Caki2 (cell line): ENCODE data around the gene PARD3. TPM values are rescaled to one million over a fixed set of nuclear protein-coding genes. Genes with fewer than 3 reads are reported as not detected.

Experiments used
- DNase-seq: peaks from one replicate; pipeline ENCODE4 v3.0.0-alpha.2; 2015; ENCODE audit warnings: low read depth
- in situ Hi-C: cut with HindIII; loops from 2 replicates; pipeline ENCODE4 v1.10.0; 2016; ENCODE audit warnings: low sequenced_read_pairs, low pct_unique_long_range_greater_than_20kb, mixed read lengths
- total RNA-seq: library from RNA; depleted of rRNA; stranded (reverse); fragments of >200 nt; shearing (Covaris generic); gene quantifications from 2 replicates; pipeline ENCODE4 v1.2.3, GENCODE V29; 2014; ENCODE audit warnings: low replicate concordance

Gene PARD3
- total RNA-seq, 1 experiment from 2014 or later = 237 TPM

GRCh38 chr10:34121781-34122622 lies 693.1 kb downstream of the PARD3 start:
- in situ Hi-C loops = no loop called here
- DNase-seq = no peak

DNA sequence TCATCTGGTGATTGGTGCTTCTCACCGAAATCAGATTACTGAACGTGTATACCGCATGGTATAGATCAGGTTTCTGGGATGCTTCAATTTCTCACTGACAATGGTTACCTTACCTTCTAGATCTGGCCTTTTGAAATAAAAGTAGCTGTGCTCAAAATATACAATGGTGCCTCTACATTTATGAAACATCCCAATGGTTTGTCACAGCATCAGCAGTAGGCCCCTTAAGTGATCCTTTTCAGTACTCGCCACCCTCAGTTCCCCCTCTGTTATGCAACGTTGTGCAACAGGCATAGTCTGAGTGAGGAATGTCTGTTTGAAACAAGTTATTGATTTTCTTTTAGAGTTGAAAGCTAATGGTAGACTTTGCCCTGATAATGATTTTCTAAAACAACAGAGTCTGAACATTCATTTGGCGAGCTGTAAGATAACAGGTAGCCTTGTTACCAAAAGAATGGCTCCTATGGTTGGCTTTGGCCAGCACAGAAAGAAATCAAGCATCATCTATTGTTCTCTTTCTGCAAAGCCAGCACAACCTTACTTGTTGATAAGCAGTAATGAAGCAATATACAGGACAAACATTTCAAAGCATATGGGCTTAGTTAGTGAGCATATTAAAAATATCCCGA lies 693.9 kb downstream of the PARD3 start:
- in situ Hi-C loops = no loop called here
- no peak for DNase-seq

- no peak for DNase-seq
- in situ Hi-C loops = no loop called here
Measured at GRCh38 chr10:34119456-34119855, 695.6 kb downstream of the PARD3 start.

GRCh38 chr10:34116681-34117271 lies 698.3 kb downstream of the PARD3 start:
- DNase-seq = no peak
- in situ Hi-C loops = no loop called here

DNA sequence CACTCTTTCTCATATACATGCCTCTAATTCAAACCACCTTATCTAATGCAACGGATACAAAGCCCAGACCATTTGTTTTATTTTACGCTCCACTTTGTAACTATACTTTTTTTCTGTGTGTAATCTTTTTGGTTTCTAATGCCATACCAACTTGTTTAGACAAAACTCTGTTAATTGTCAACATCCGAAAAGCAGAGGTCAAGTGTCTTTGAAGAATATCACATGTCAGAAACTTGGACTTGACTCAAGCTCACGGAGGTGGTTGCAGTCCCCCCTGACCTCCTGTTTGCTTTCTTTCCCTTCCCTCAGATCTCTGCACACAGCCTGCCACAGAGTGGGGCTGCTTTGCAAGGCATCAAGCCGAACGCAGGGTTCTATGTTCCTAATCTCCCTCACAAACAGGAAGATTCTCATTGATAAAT lies 698.9 kb downstream of the PARD3 start:
- in situ Hi-C loops = no loop called here
- no peak for DNase-seq

DNA sequence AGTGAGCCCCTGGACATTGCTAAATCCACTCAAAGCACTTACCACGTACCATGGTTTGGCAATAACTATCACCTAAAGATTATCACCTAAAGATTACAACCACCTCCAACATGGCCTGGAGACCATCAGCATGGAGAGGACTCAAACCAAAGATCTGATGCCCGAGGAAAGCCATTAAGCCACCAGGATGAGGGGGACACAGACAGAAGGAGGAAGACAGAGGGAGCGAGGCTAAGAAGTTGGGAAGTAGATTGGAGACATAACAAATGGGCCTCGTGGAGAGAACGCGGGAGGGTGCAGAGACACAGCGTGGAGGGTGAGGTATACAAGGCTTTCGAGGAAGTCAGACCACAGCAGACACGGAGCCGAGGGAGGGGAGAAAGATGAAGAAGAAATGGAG lies 700.2 kb downstream of the PARD3 start:
- in situ Hi-C loops = no loop called here
- DNase-seq = no peak

- no peak for DNase-seq
- in situ Hi-C loops = no loop called here
Measured at GRCh38 chr10:34113504-34114225, 701.4 kb downstream of the PARD3 start.

DNA sequence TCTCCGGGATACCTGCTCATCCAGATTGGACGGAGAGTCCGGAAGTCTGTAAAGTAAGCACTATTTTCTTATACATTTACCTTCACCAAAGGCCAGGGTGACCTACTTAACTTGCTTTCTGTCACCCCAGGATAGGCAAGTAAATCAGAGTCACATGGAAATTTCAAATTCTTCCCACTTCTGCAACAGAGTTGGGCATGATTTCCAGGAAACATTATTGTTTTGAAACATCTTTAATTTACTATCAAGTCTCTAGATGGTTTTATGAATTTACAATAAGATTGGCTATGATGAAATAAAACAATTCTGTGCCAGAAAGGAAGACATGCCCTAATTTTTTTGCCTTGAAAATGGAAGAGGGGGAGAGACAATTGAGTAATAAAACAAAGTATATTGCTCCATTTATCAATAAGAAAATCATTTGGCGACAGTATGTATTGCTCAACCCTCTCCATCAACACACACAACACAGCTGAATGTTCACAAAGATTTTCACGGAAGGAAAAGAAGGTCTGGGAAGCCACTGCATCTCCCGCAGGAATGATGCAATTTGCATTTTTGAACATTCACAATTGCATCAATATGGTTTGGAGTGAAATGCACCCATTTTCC lies 702.8 kb downstream of the PARD3 start:
- in situ Hi-C loops = no loop called here

GRCh38 chr10:34111179-34111578 lies 703.9 kb downstream of the PARD3 start:
- in situ Hi-C loops = no loop called here
- no peak for DNase-seq

More for the DNA sequence above, 702.8 kb downstream of the PARD3 start:
- no peak for DNase-seq

DNA sequence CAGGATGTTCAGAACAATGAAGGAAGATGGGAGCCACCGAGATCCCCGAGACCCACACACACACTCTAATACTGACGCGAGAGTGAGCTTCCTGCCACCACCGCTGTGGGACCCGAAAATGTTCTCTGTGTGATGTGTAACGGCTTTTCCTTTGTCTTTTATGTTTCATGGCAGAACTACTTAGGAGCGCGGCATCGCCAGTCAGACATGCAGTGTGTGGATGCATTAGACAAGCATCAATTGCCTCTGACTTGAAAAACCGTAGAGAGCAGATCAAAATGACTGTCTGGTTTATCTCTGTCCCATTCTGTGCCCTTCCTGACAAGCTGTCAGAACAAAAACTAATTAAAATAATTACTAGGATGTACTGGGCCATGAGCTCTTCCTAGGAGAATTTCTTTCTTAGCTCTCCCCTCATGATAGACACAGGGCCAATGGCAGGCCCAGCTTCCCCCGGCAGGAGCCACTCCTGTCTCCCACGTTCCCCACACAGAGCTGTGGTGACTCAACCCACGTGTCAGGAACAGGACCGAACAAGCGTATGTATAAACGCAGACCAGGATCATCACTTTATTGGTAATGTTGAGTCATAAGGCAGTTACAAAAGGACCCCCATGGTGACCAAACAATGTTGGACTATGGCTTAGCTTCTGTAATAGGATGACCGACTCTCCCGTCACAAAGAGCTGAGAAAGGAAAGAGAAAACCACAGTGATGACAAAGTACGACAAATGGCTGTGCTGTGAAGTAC lies 705.0 kb downstream of the PARD3 start:
- in situ Hi-C loops = no loop called here
- DNase-seq = no peak

GRCh38 chr10:34109495-34109894 lies 705.6 kb downstream of the PARD3 start:
- no peak for DNase-seq
- in situ Hi-C loops = no loop called here

DNA sequence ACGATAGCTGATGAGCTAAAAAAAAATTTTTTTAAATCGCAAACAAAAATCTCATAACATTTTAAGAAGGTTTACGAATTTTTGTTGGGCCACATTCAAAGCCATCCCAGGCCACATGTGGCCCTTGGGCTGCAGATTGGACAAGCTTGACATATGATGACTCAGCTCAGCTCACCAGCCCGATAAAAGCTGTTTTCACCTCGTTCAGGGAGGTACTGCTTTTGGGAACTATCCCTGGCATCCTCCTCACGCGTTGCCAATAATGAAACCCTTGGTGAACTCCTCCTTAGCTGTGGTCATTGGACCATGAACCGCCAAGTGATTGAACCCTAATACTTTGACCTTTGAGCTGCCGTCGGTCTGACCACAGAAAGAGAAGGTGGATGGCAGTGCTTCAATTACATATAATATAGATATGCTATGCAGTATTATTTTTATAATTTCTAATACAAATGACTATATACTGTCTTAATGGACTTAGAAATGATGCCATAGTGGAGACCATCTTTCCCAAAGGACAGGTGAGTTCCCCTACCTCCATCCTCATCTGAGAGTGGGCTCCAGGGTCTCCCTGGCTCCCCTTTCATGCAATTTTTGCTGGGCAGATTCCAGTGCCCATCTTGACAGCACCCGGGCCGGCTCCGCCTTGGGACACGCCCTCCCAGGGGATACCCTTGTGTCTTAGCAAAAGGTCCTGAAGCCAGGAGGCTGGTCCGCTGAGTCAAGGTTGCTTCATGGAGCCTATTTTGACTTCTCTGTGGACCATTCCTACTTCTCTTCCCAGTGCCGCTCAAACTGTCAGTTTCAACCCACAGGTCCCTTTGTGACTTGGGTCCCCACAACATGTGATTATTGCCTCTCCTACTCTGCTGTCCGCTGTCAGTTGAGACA lies 707.2 kb downstream of the PARD3 start:
- in situ Hi-C loops = no loop called here
- no peak for DNase-seq

- in situ Hi-C loops = no loop called here
Measured at GRCh38 chr10:34106356-34106885, 708.7 kb downstream of the PARD3 start.

GRCh38 chr10:34104829-34105572 lies 710.1 kb downstream of the PARD3 start:
- no peak for DNase-seq
- in situ Hi-C loops = no loop called here

More at GRCh38 chr10:34106356-34106885, 708.7 kb downstream of the PARD3 start:
- no peak for DNase-seq

GRCh38 chr10:34102893-34103506 lies 712.1 kb downstream of the PARD3 start:
- DNase-seq = no peak
- in situ Hi-C loops = no loop called here
